ENCODE data around the gene SURF4.
"Not testable (repeated sequence)": the region's sequence is repeated elsewhere in the genome, so short reads cannot be mapped to it uniquely, and the experiment has no call there.

Gene SURF4

GRCh38 chr9:133331641-133332380 is 44.0 kb downstream of the SURF4 start:
- DNase-seq: no peak

DNA sequence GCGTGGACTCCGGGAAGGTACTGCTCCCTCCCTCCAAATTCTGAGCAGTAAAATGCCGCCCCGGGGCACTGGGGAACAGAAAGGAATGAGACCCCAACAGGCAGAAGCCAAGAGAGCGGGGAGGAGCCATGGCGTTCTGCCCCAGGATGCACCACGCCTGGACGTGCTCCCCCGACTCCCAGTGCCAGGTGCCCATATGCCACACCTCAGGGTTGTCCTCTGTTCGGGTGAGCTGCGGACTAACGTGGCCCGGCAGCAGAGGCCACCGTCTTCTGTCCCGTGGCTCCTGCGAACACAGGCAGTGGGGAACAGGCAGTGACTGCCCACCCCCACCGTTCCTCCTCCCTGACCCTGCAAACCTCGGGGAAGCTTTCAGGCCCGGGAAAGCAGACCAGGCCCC is 44.6 kb downstream of the SURF4 start:
- DNase-seq: no peak

DNA sequence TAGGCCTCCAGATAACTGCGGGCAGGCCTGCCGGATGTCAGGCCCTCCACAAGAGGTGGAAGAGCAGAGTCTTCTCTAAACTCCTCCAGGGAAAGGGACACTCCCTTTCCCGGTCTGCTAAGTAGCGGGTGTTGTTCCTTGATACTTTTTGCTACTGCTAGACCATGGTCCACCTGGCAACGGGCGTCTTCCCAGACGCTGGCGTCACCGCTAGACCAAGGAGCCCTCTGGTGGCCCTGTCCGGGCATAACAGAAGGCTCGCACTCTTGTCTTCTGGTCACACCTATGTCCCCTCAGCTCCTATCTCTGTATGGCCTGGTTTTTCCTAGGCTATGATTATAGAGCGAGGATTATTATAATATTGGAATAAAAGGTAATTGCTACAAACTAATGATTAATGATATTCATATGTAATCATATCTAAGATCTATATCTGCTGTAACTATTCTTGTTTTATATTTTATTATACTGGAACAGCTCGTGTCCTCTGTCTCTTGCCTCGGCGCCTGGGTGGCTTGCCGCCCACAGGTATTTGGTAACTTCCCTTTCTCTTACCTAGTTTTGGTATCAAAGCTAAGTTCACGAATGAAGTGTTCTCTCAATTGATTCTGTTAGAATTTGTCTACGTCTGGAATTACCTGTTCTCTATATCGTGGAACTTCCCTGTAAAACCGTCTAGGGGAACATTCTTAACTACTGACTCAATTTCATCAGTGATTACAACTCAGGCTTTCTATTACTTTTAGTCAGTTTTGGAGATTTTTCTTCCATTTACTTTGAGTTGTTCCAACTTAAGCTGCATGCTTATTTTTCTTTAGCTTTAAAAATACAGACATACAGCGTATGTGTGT is 46.3 kb downstream of the SURF4 start:
- not testable (repeated sequence) for DNase-seq

- no peak for DNase-seq
Measured at GRCh38 chr9:133327834-133328484, 47.9 kb downstream of the SURF4 start.

DNA sequence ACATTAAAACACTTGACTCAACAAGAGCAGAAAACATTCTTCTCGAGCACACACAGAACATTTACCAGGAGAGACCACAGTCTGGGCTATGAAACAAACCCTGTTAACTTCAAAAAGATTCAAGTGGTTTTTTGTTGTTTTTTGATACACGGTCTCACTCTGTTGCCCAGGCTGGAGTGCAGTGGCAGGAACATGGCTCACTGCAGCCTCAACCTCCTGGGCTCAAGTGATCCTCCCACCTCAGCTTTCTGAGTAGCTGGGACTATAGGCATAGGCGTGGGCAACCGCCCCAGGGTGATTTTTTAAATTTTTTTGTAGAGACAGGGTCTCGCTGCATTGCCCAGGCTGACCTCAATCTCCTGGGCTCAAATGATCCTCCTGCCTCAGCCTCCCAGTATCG is 48.8 kb downstream of the SURF4 start:
- DNase-seq: not testable (repeated sequence)

DNA sequence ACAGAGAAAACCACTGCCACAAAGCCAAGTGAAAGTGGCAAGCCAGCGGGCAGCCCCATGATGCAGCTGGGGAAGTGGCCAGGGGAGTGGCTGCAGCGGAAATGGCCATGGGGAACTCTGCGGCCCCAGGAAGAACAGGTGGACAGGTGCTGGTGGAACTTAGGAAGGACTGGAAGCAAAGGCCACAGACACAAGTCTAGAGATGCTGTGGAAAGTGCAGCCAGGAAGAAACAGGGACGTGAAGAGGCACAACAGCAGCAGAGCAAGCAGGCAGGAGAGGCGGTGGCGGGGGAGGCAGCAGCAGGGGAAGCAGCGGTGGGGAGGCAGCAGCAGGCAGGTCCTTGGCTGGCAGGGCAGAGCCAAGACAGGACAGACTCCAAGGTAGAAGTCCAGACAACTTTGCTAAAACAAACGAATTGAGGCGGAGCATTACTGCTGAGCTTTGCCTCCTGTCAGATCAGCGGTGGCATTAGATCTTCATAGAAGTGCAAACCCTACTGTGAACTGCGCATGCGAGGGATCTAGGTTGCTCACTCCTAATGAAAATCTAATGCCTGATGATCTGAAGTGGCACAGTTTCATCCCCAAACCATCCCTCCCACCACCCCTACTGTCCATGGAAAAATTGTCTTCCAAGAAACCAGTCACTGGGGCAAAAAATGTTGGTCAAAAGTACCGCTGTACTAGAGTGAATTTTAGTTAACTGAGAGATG is 51.7 kb downstream of the SURF4 start:
- DNase-seq: no peak

DNA sequence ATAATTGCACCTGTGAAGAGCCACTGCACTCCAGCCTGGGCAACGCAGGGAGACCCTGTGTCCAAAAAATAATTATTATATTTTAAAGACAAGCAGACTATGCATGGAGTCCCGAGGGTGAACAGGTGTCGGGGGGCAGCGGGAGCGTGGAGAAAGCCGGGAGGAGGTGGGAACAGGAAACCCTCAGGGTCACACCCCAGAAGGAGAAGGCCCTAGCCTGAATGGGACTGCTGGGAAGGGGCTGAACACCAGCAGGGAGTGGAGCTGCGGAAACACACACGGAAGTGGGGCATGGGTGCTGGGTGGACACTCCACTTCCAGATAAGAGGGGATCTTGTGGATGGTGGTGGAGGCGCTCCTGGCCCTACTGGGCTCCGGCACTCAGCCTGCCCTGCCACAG is 52.6 kb downstream of the SURF4 start:
- no peak for DNase-seq

DNA sequence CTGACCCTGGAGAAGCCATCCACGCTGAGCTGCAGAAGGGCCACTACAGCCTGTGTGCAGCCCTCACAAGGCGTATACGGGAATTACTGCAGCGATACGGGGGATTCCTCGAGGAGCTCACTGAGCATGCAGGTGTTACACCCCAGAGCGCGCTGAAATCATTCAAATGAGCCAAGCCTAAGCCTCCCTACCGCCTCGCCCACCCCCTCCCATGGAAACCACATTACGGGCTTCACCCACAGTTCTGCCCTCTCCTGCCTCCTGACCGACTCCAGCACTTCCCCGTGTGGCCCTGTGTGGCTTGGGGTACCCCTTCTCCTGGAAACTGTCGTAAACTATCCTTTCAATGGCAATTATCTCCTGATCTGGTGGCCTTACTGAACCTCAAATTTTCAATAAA is 53.2 kb downstream of the SURF4 start:
- no peak for DNase-seq

GRCh38 chr9:133321411-133321935 is 54.4 kb downstream of the SURF4 start:
- no peak for DNase-seq

GRCh38 chr9:133320421-133320881 is 55.4 kb downstream of the SURF4 start:
- no peak for DNase-seq

DNA sequence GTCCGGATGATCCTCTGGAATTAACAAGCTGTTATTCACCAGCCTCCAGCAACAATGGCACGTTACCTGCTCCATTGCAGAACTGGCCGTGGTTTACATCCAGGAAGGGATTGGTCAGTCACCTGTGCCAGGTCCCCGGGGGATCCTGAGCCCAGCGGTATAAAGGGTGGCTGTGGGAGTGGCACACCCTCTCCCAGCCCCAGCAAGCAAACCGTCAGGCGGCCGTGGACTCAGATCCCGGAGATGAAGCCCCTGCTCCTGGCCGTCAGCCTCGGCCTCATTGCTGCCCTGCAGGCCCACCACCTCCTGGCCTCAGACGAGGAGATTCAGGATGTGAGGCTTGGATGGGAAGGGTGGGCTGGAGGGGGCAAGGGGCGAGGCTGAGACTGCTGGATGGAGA is 58.3 kb downstream of the SURF4 start:
- not testable (repeated sequence) for DNase-seq

DNA sequence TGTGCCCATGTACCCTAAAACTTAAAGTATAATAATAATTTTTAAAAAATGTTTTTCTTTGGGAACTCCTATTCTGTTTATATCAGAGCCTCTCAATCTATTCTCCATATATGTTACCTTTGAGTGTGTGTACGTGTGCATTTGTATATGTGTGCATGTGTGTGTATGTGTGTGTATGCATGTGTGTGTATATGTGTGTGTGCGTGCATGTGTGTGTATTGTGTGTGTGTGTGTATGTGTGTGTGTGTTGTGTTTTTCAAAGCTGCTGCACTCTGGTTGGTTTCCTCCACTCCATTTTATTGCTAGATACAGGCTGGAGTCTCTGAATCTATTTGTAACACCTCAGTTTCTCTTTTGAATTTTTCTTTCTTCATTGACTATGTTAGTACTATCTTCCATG is 59.9 kb downstream of the SURF4 start:
- no peak for DNase-seq

Data from NCI-H2107 (cell line).